Mesangial cell (primary cell): ENCODE measurements around the gene ASMTL. TPM values are rescaled to one million over a fixed set of nuclear protein-coding genes. Genes with fewer than 3 reads are reported as not detected.

Experiments
- total RNA-seq: library from RNA; depleted of rRNA; stranded (reverse); fragments of >200 nt; gene quantifications from 2 replicates; pipeline ENCODE4 v1.2.3, GENCODE V29; 2015

ASMTL gene, protein sequence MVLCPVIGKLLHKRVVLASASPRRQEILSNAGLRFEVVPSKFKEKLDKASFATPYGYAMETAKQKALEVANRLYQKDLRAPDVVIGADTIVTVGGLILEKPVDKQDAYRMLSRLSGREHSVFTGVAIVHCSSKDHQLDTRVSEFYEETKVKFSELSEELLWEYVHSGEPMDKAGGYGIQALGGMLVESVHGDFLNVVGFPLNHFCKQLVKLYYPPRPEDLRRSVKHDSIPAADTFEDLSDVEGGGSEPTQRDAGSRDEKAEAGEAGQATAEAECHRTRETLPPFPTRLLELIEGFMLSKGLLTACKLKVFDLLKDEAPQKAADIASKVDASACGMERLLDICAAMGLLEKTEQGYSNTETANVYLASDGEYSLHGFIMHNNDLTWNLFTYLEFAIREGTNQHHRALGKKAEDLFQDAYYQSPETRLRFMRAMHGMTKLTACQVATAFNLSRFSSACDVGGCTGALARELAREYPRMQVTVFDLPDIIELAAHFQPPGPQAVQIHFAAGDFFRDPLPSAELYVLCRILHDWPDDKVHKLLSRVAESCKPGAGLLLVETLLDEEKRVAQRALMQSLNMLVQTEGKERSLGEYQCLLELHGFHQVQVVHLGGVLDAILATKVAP
- total RNA-seq = 20.0 and 35.1 TPM in 2 replicates

GRCh38 chrX:1452516-1453394 is at the start of gene ASMTL:
Gene ASMTL, minus strand, starts transcription at chrX:1452909. Its CDS starts 69 bp downstream, at chrX:1452840.

DNA sequence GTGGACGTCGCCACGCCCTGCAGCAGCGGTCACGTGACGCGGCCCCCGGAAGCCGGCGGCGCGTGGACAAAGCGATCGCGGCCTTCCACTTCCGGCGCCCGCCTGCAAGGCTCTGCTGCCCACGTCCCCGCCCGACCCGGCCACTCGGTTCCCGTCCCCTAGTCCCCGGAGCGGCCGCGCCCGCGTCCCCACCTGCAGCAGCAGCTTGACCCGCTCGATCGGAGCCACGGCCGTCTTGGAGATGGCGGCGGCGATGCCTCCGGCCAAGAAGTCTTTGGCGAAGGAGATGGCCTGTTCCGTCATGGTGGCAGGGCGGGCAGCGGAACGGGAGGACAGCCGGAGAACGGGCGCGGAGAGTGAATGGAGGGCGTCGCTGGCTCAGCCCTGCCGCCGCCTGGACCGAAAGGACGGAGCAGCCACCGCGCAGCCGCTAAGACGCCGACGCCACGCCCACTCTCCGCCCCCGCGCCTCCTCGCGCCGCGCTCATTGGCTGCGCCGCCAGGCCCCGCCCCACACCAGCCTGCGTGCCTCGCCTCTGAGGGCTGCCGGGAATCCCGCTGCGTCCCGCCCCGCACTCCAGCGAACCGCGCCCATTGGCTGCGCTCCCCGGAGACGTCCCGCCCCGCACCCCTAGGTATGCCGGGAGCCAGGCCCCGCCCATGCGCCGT is 60.9 kb downstream of the ASMTL start, which contains the start of gene SLC25A6:
Gene SLC25A6, minus strand, starts transcription at position 407 of the 669 bp plus-strand sequence. Its CDS starts 104 bp downstream, at position 303.

Other genes with a start within 250 kb of the ASMTL start
- gene CRLF2, start 240.3 kb downstream of the ASMTL start, total RNA-seq = not detected in 2 replicates
- under 0.01 TPM in 1 of 2 replicates, not detected in the other for gene CSF2RA, start 184.1 kb downstream of the ASMTL start, total RNA-seq
- gene IL3RA, start 116.1 kb downstream of the ASMTL start, total RNA-seq = 0.25 TPM in 1 of 2 replicates, not detected in the other
- 345 and 472 TPM in 2 replicates for gene SLC25A6, start 60.8 kb downstream of the ASMTL start, total RNA-seq
- not detected in 2 replicates for gene P2RY8, start 84.3 kb upstream of the ASMTL start, total RNA-seq
- 22.0 and 27.5 TPM in 2 replicates for gene AKAP17A, start 138.7 kb upstream of the ASMTL start, total RNA-seq
- gene ASMT, start 162.2 kb upstream of the ASMTL start, total RNA-seq = 0.25 TPM in 1 of 2 replicates, not detected in the other